Lung (tissue), 12 donors: ENCODE data around the gene CEP131. TPM values are rescaled to one million over a fixed set of nuclear protein-coding genes. Genes with fewer than 3 reads are reported as not detected.

Experiments
- ATAC-seq: fragments of 200-7000 bp; cut with Tn5 transposase; one replicate; pipeline ENCODE4 v1.9.1; 2020; ENCODE audit warnings: moderate number of reproducible peaks; ENCODE audit not compliant: insufficient read depth, low FRiP score
- DNase-seq, 3 donors: peaks; one replicate each; pipeline ENCODE4 v3.0.0-alpha.2; 2013 to 2017
- H3K27ac ChIP-seq, 2 donors: one replicate each; pipeline ENCODE4 v1.5.1; 2013; ENCODE audit warnings: mild to moderate bottlenecking in 2 of 2, moderate library complexity in 2 of 2, control low read depth in 1 of 2, inconsistent platforms in 1 of 2, low read depth in 1 of 2, low read length in 1 of 2
- H3K27me3 ChIP-seq, 3 donors: one replicate each; pipeline ENCODE4 v1.5.1; 2013; ENCODE audit warnings: low read length in 2 of 3; ENCODE audit not compliant: control insufficient read depth in 3 of 3, insufficient read depth in 3 of 3
- H3K36me3 ChIP-seq, 4 donors: one replicate each; pipeline ENCODE4 v1.5.1; 2013; ENCODE audit warnings: low read length in 4 of 4, mild to moderate bottlenecking in 1 of 4, moderate library complexity in 1 of 4; ENCODE audit not compliant: control insufficient read depth in 4 of 4, insufficient read depth in 4 of 4
- H3K4me1 ChIP-seq, 5 donors: one replicate each; pipeline ENCODE4 v1.5.1; 2013; ENCODE audit warnings: low read length in 5 of 5, mild to moderate bottlenecking in 2 of 5, moderate library complexity in 1 of 5; ENCODE audit not compliant: control insufficient read depth in 5 of 5, insufficient read depth in 5 of 5
- H3K4me3 ChIP-seq: one replicate; pipeline ENCODE4 v1.5.1; 2013; ENCODE audit warnings: mild to moderate bottlenecking, control low read depth, moderate library complexity
- H3K9ac ChIP-seq, 2 donors: one replicate each; pipeline ENCODE4 v1.5.1; 2013; ENCODE audit warnings: low read length in 2 of 2, control low read depth in 1 of 2; ENCODE audit not compliant: insufficient read depth in 1 of 2
- H3K9me3 ChIP-seq, 4 donors: one replicate each; pipeline ENCODE4 v1.5.1; 2013; ENCODE audit warnings: low read length in 3 of 4, mild to moderate bottlenecking in 1 of 4, moderate library complexity in 1 of 4; ENCODE audit not compliant: control insufficient read depth in 4 of 4, insufficient read depth in 3 of 4
- CTCF ChIP-seq: IDR thresholded peaks from 2 replicates; pipeline ENCODE4 v1.5.1; 2012; ENCODE audit warnings: mild to moderate bottlenecking; ENCODE audit errors: control extremely low read depth, extremely low read depth
- WGBS, 2 donors: extraction: QIAGEN DNeasy Blood & Tissue Kit; methylation state at CpG; one replicate each; pipeline ENCODE4 v1.1.7; 2013; 5-methylcytosine and 5-hydroxymethylcytosine counted together
- polyA plus RNA-seq, 2 donors: library from polyadenylated mRNA; stranded (reverse); fragments of 200-250 nt; gene quantifications; one replicate each; pipeline ENCODE4 v1.2.1, GENCODE V29; 2013
- total RNA-seq, 2 donors: library from RNA; depleted of rRNA in 1 of 2; stranded (reverse); fragments of >200 nt in 1 of 2; gene quantifications; one replicate each; pipeline ENCODE4 v1.2.1, GENCODE V29; 2014 to 2021
- donor health status: control.
- donor health status: control.
- donor health status: Bipolar disorder and iron deficiency.
- donor health status: healthy.
- donor health status: DM: yes; HTN: yes; CAD: no.

CEP131 gene
- total and polyA plus RNA-seq, 4 donors = 7.0 to 14.5 (median 10.9) TPM

DNA sequence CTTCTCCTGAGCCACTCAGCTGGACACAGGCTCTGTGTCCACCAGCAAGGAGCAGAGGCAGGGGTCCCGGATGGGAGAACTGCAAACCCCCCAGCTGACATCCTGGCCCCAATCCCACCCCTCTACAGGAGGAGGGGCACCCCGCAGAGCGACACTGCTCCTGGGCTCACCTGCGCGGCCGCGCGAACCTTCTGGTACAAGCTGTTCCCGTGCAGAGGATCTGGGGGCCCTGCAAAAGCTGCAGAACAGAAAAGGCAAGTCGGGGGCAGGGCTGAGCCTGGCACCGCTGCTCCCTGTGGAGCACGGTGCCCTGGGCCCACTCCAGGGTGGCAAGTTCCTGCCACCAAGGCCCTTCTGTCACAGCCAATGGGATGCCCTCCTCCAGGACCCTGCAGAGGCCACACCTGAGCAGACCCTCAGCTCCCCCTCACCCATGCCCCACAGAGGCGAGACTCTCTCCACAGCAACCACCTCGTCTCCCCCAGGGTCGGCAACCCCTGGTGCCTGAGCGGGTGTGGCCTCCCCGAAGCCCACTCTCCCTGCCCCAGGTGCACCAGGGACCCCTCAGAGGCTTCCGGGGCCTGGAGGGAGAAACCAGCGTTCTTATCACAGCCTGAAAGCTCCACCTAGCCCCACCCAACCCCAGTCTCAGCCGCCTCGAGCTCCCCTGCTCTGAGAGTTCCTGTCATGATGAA, 11.2 kb upstream of the CEP131 start:
- no peak for TF ChIP-seq CTCF
- Histone ChIP-seq H3K27me3 (no peaks in the 10 kb centered on the region), H3K9me3 (no peaks in the 10 kb centered on the region), H3K4me1 (peaks cover 0 to 13% (median 9%) of the 10 kb centered on the region in 5 donors), H3K27ac (no peak overlapping the region), H3K36me3 (peaks cover 2 to 62% (median 12%) of the 10 kb centered on the region in 4 donors), H3K4me3 (no peak overlapping the region), H3K9ac (no peak overlapping the region)
- no peak for ATAC-seq
- no peak for DNase-seq
- WGBS, 2 donors = 93% methylated on average over 21 of the region's 21 CpGs

GRCh38 chr17:81233316-81233715, 10.6 kb upstream of the CEP131 start:
- no peak overlapping the region for H3K4me3 ChIP-seq

GRCh38 chr17:81232616-81233241, 10.0 kb upstream of the CEP131 start:
- Histone ChIP-seq H3K27ac (no peak overlapping the region), H3K4me3 (no peak overlapping the region), H3K9ac (no peak overlapping the region), H3K9me3 (no peaks in the 10 kb centered on the region), H3K27me3 (no peaks in the 10 kb centered on the region), H3K4me1 (peaks cover 0 to 10% (median 3%) of the 10 kb centered on the region in 5 donors), H3K36me3 (peaks cover 2 to 67% (median 12%) of the 10 kb centered on the region in 4 donors)
- no peak for DNase-seq
- no peak for ATAC-seq
- WGBS, 2 donors = 95% methylated on average over 18 to 19 of the region's 19 CpGs
- no peak for TF ChIP-seq CTCF

More at GRCh38 chr17:81233316-81233715, 10.6 kb upstream of the CEP131 start:
- no peak for DNase-seq
- H3K36me3 ChIP-seq = peaks cover 2 to 65% (median 12%) of the 10 kb centered on the region in 4 donors
- no peaks in the 10 kb centered on the region for H3K9me3 ChIP-seq
- H3K4me1 ChIP-seq = peaks cover 0 to 13% (median 8%) of the 10 kb centered on the region in 5 donors
- no peaks in the 10 kb centered on the region for H3K27me3 ChIP-seq
- ATAC-seq = no peak
- H3K27ac ChIP-seq = no peak overlapping the region
- no peak for TF ChIP-seq CTCF
- H3K9ac ChIP-seq = no peak overlapping the region
- 92 to 96% methylated on average over 16 to 17 of the region's 17 CpGs for WGBS, 2 donors
